Omental fat pad (tissue), 4 donors: ENCODE measurements around the gene SMURF2. TPM values are rescaled to one million over a fixed set of nuclear protein-coding genes. Genes with fewer than 3 reads are reported as not detected.
A peak's percentile ranks its signal among the peaks of the same experiment; 100 is the strongest.
"Not testable (repeated sequence)": the region's sequence is repeated elsewhere in the genome, so short reads cannot be mapped to it uniquely, and the experiment has no call there.

ENCODE experiments used
- ATAC-seq: fragments of 150-250 bp; one replicate; pipeline ENCODE4 v1.9.1; 2016; ENCODE audit warnings: mild to moderate bottlenecking, moderate library complexity; ENCODE audit not compliant: low FRiP score
- DNase-seq: peaks from one replicate; pipeline ENCODE4 v3.0.0-alpha.2; 2019; ENCODE audit warnings: low spot score
- CTCF ChIP-seq, 3 donors: fragments of 450-650 bp; IDR thresholded peaks; one replicate each; pipeline ENCODE4 v1.5.1; 2016 to 2017; ENCODE audit warnings: antibody characterized with exemption in 3 of 3, mild to moderate bottlenecking in 3 of 3, moderate library complexity in 2 of 3
- total RNA-seq, 4 donors: library from RNA; depleted of rRNA; stranded (reverse); fragments of >200 nt; gene quantifications; one replicate each; pipeline ENCODE4 v1.1.0, GENCODE V29; 2016

The SMURF2 gene
- total RNA-seq, 4 donors from 2014 or later = 26.8 to 38.1 (median 29.5) TPM

- TF ChIP-seq CTCF (IDR thresholded peaks at IDR 0.05) = no peak
- DNase-seq (no peak), ATAC-seq (no peak)
Observed at GRCh38 chr17:64685705-64686104, 23.6 kb upstream of the SMURF2 start.

DNA sequence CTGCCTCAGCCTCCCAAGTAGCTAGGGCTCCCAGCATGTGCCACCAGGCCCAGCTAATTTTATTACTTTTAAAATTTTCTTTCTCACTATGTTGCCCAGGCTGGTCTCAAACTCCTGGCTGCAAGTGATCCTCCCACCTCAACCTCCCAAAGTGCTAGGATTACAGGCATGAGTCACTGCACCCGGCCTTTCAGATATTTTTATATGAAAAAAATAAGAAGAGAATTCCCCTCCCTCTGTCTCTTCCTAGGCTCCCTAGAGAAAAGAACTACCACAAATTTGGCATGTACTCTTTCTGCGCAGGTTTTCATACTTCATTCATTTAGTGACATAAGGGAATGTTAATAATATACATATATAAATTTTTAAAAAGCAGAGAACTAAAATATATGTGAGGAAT, 21.7 kb upstream of the SMURF2 start:
- DNase-seq (no peak), ATAC-seq (no peak)
- no peak for TF ChIP-seq CTCF (IDR thresholded peaks at IDR 0.05)

- no peak for TF ChIP-seq CTCF (IDR thresholded peaks at IDR 0.05)
- ATAC-seq = no peak
- no peak for DNase-seq
Observed at GRCh38 chr17:64682261-64683181, 20.4 kb upstream of the SMURF2 start.

DNA sequence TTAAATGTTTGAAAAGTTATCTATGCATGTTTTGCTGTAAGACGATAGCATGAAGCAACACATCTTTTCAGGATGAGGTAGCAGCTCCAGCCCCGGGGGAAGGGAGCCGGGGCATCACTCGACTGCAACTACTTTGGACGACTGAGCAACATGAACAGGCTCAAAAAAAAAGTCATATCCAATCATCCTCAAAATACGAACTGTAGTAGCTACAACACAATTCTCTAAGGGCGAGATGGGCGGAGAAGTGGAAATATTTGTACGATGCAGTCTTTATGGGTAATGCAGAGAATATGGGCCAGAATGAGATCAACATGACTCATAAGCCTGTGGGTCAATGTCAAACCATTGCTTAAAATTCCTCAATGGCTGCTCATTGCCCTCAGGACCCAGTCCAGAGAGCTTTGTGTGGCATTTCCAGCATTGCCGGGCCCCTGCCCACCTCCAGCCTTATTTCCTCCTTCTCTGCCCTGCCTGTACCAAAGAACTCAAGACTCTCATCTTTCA, 17.7 kb upstream of the SMURF2 start:
- DNase-seq (no peak), ATAC-seq (peak; percentile 48)
- TF ChIP-seq CTCF (IDR thresholded peaks at IDR 0.05) = no peak

- no peak for TF ChIP-seq CTCF (IDR thresholded peaks at IDR 0.05)
- no peak for ATAC-seq
- DNase-seq = no peak
Observed at GRCh38 chr17:64676763-64677162, 14.7 kb upstream of the SMURF2 start.

DNA sequence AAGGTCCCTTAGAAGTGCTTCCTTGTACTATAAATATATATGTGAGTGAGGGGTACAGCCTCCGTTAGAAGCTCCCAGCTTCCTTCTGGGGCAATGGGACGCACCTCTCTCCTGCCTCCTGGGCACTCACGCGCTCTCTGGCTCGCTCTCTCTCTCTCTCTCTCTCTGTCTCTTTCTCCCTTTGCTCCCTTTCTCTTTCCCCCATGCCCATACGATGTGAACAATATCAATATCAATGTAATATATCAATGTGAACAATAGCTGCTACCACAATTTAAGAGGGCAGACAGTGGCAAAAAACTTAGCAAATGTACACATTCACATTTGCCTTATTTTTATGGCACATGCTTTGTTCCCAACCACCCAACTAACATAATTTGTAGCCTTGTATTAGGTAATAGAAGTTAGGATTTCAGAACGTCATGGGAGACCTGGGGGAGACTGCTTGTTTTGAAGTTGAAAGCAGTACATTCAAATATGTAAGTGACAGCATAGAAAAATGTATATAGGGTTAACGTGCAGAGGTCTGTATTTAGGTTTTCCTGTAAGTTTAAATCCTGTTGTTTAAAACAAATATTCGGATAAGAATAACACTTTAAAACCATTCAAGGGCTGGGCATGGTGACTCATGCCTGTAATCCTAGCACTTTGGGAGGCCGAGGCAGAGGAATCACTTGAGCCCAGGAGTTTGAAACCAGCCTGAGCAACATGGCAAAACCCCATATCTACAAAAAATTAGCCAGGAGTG, 8.9 kb upstream of the SMURF2 start:
- DNase-seq, ATAC-seq: not testable (repeated sequence)

DNA sequence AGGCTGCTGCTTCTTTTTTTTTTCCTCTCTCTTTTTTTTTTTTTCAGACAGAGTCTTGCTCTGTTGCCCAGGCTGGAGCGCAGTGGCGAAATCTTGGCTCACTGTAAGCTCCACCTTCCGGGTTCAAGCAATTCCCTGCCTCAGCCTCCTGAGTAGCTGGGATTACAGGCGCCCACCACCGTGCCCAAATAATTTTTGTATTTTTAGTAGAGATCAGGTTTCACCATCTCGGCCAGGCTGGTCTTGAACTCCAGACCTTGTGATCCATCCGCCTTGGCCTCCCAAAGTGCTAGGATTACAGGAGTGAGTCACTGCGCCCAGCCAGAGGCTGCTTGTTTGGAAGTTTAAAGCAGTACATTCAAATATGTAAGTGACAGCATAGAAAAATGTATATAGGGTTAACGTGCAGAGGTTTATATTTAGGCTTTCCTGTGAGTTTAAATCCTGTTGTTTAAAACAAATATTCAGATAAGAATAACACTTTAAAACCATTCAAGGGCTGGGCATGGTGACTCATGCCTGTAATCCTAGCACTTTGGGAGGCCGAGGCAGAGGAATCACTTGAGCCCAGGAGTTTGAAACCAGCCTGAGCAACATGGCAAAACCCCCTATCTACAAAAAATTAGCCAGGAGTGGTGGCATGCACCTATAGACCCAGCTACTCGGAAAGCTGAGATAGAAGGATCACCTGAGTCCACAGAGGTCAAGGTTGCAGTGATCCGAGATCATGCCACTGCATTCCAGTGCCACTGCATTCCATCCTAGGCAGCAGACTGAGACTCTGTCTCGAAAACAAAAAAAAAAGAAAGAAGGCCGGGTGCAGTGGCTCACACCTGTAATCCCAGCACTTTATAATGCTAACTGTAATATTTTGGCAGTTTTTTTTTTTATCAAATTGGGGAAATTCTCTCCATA, 6.0 kb upstream of the SMURF2 start:
- not testable (repeated sequence) for DNase-seq, ATAC-seq

GRCh38 chr17:64664299-64664981, 2.3 kb upstream of the SMURF2 start:
- ATAC-seq = not testable (repeated sequence)

GRCh38 chr17:64663836-64664235, 1.7 kb upstream of the SMURF2 start:
- not testable (repeated sequence) for DNase-seq, ATAC-seq

More at GRCh38 chr17:64664299-64664981, 2.3 kb upstream of the SMURF2 start:
- not testable (repeated sequence) for DNase-seq
